Hippocampal formation (tissue), 2 donors: Measurements from ENCODE around the gene WWOX.
"Not testable (repeated sequence)": the region's sequence is repeated elsewhere in the genome, so short reads cannot be mapped to it uniquely, and the experiment has no call there.

Experiments
- DNase-seq, 2 donors: peaks; one replicate each; lab custom pipeline; 2025; lab: John Stamatoyannopoulos, UW

WWOX gene

GRCh38 chr16:78690510-78690909 is 591.1 kb downstream of the WWOX start:
- DNase-seq = no peak

GRCh38 chr16:78691746-78692145 is 592.3 kb downstream of the WWOX start:
- not testable (repeated sequence) for DNase-seq

DNA sequence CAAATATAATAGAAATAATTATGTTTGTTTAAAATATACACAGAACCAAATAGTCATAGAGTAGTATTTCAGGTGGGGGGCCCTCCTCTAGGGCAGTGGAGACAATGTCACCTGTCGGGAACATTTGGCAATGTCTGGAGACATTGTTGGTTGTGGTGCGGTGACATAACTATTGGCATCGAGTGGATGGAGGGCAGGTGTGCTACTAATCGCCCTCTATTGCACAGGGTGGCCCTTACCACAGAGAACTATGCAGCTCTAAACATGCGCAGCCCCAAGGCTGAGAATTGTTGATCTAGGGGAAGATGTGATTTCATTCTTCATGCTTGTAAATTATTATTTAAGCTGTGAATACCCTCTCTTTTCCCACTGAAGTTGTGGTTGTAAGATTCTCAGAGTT is 594.0 kb downstream of the WWOX start:
- DNase-seq = no peak

DNA sequence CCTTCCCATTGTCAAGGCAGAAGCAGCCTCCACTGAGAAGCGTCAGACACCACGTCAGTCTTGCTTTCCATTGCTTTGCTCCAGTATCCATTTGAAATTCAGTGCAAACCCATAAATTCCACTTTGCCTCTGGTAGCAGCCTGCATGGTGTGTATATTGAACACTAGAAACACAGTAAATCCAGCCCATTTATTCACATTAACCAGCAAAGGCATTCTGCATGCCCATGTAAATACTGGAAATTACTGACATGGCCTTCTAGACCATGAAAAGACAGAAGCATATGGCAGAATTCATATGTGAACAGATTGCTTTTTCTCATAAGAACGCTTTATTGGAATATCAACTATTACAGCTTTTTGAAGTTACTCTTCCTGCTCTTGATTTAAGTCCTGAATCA is 595.0 kb downstream of the WWOX start:
- DNase-seq = no peak

DNA sequence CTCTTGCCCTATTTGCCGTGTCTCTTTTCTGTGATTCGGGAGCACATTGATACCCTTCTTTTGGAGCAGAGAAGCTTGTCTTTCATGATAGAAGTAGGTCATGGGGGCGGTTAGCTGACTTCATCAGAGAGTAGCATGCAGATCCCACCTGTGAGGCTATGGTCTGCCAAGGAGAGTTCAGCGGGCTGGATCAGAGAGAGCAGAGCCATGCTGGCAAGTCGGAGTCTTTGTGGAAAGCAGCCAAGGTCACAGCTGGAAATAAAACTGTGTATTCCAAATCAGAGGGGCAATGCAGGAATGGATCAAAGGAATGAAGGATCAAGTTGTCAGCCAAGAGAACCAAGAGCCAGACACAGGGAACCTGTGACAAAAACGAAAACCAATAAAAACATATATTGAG is 595.9 kb downstream of the WWOX start:
- no peak for DNase-seq

DNA sequence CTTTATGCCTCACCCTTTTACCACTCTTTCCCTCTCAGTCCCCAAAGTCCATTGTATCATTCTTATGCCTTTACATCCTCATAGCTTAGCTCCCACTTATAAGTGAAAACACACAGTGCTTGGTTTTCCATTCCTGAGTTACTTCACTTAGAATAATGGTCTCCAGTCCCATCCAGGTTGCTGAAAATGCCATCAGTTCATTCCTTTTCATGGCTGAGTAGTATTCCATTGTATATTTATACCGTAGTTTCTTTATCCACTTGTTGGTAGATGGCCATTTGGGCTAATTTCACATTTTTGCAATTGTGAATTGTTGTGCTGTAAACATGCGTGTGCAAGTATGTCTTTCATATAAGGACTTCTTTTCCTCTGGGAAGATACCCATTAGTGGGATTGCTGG is 597.3 kb downstream of the WWOX start:
- no peak for DNase-seq

DNA sequence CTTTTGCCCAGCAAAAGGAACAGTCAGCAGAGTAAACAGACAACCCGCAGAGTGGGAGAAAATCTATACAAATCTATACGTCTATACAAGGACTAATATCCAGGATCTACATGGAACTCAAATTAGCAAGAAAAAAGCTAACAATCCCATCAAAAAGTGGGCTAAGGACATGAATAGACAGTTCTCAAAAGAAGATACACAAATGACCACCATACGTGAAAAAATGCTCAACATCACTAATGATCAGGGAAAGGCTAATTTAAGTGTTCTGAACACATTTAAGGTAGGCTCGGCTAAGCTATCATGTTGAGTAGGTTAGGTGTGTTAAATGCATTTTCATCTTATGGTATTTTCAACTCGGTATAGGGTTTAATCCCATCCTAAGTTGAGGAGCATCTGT is 598.0 kb downstream of the WWOX start:
- DNase-seq = no peak

GRCh38 chr16:78703936-78704335 is 604.5 kb downstream of the WWOX start:
- DNase-seq = no peak

- no peak for DNase-seq
Observed at GRCh38 chr16:78704416-78704815, 605.0 kb downstream of the WWOX start.

- DNase-seq = no peak
Observed at GRCh38 chr16:78705694-78706093, 606.2 kb downstream of the WWOX start.

GRCh38 chr16:78706637-78707036 is 607.2 kb downstream of the WWOX start:
- DNase-seq = no peak

DNA sequence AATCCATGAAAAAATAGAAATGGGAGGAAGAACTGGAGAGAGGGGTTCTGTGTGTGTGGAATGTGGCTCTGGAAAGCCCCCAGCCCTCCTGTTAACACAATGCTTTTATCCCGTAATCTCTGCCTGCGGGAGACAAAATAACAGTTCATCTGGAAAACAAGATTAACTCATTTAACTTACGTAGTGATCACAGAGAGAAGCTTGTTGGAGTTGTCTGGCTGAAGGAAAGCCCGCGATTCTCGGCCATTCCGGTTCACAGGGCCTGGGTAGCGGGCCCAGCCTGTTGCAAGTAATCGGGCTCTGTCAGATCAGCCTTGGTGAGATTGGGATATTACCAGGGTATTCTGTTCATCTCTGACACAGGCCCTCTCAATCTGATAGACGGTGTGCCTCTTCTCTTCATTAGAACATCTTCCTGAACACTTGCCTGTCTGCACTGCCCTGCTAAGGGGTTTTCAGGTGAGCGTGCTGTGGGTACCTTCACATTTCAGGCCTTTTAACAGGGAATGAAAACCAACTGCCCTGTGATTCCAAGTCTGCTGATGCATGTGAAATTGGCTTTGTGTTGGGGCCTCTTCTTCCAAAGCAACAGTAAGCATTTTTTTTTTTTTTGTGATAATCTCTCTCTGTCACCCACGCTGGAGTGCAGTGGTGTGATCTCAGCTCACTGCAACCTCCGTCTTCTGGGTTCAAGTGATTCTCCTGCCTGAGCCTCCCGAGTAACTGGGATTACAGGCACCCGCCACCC is 609.9 kb downstream of the WWOX start:
- DNase-seq = no peak

- no peak for DNase-seq
Observed at GRCh38 chr16:78715106-78715505, 615.7 kb downstream of the WWOX start.

DNA sequence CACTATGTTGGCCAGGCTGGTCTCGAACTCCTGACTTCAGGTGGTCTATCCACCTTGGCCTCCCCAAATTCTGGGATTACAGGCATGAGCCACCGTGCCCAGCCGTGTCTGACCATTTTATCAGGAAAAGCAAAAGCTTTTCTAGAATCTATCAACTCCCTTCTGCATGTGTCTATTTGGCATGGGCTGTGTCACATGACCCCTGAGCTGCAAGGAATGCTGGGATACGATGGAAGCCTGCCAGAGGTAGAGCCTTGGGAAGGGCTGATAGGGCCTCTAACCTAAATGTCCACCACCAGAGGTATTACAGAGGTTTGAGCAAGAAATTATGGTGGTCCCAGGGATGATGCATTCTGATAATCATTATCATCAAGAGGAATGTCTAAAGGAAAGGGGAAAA is 616.2 kb downstream of the WWOX start:
- no peak for DNase-seq

DNA sequence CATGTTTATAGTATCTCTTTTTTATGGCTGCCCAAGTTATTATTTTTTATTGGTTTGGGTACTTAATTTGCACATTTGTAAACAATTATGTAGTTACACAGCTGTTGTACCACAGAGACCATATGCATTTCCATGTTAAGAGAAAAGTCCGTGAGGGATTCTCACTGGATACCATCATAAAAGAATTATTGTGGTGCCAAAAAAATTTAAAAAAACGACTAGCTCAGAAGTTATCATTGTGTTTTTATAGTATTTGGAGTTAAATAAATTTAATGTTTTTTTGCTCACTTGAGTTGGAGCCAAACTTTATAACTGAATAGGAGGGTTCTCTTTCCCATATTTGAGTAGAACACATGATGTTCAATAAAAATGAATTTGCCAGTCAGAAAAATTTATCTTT is 618.7 kb downstream of the WWOX start:
- DNase-seq = no peak

- no peak for DNase-seq
Observed at GRCh38 chr16:78720416-78720815, 621.0 kb downstream of the WWOX start.

DNA sequence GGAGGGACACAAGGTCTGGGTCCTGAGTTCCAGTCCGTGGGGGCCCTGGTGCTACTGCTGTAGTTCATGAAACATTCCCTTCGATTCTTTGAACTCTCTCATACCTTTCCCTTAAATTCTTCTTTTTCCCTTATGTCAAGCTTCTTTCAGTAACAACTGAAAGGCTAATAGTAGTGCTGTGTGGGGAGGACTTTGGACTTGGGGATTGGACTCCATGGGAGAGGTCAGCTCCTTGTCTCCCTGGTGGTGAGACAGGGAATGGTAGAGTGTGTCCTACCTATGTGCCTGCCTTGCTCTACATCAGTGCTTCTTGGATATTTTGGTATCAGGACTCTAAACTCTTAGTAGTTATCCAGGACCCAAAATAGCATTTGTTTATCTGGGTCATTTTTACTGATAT is 628.1 kb downstream of the WWOX start:
- DNase-seq = no peak

- no peak for DNase-seq
Observed at GRCh38 chr16:78729687-78730086, 630.2 kb downstream of the WWOX start.

- no peak for DNase-seq
Observed at GRCh38 chr16:78731785-78732184, 632.3 kb downstream of the WWOX start.

- DNase-seq = no peak
Observed at GRCh38 chr16:78732696-78733095, 633.2 kb downstream of the WWOX start.

GRCh38 chr16:78735337-78735736 is 635.9 kb downstream of the WWOX start:
- no peak for DNase-seq

GRCh38 chr16:78737630-78738029 is 638.2 kb downstream of the WWOX start:
- DNase-seq = no peak

GRCh38 chr16:78738557-78738956 is 639.1 kb downstream of the WWOX start:
- DNase-seq = no peak

DNA sequence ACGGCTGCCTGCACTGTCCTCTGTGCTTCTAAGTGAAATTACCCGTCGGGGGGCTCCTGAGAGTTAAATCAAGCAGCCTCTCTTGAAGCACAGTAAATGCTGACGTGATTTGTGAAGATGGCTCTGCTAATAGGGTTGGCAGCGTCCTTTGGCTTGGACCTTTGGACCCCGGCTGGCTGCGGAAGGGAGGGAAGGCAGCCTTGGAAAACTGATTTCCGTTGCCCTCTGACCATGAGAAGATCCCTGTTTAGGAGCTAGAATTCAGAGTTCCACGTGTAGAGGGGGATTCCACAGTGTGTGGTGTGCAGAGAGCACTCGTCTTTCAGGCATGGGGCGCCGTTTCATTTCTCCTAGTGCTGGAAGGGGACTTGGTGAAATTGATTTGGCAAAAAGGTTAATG is 640.8 kb downstream of the WWOX start:
- DNase-seq = no peak
